Measurements from ENCODE around the gene KCTD18.

KCTD18 gene

DNA sequence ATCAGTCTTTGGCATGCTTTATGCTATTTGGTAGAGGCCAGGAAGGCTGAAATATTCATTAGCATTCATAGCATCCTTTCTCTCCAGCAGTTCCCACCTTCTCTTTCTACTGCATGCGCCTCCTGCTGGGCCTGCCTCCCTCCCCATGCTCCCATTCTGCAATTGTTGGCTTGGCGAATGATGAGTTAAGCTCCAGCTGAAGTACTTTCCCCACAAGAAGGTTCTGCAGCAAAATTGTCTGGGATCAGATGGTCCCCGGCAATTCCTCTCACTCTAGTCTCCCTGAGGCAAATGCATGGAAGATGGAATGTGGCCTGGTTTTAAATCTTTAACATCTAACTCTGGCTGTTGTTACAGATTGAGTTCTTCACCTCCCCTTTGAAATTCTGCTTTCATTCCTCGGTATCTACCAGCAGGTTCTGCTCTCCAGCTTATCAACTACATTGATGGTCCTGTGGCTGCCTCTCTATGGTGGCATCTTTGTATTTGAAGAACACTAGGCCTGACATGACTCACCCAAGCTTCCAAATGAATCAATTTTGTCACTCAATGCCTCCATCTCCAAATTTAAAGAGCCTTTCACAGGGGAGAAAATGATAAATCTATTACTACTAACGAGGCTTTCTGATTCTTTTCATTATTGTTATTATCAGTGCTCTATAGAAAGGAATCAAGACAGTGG lies 55.9 kb downstream of the KCTD18 start:
- DNase-seq = no peak

- DNase-seq = no peak
These were observed 56.6 kb downstream of the KCTD18 start for GRCh38 chr2:200453142-200453852.

- no peak for DNase-seq
These were observed 57.5 kb downstream of the KCTD18 start for GRCh38 chr2:200452377-200452776.

GRCh38 chr2:200451511-200451910 lies 58.4 kb downstream of the KCTD18 start:
- DNase-seq = no peak

DNA sequence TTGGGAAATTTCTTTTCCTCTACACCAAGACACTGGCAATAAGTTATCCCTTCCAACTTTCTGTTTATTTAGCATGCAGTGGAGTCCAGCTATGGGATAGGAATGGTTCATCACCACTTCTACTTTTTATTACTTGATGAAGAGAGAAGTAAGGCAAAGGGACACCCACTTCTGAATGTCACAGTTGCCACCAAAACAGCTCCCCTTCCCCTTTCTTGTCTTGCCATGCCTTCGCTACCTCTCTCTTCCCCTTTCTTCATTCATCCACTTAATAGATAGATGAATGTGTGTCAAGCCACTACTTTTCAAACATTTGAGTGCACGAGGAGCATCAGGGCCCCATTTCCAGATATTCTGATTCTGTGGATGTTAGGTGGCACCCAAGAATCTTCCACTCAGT lies 59.6 kb downstream of the KCTD18 start:
- DNase-seq = no peak

GRCh38 chr2:200449149-200449548 lies 60.7 kb downstream of the KCTD18 start:
- no peak for DNase-seq

DNA sequence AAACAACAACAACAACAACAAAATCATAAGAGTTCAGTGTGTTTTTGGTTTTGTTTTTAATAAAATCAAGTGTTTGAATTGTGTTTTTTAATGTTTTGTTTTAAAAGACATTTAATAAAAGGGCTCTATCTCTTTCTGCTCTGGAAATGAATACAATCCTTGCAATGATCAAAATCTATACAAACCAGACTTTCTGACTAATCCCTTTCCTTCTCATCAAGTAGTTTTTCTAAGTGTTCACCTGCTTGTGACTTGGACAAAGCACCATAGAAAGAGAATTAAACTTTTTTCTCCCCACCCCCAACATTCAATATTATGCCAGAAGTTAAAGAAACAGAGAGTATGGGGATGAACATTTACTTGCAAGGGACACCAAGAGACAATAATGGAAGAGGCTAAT lies 61.4 kb downstream of the KCTD18 start:
- no peak for DNase-seq

GRCh38 chr2:200447139-200447855 lies 62.6 kb downstream of the KCTD18 start:
- DNase-seq = no peak

- DNase-seq = no peak
These were observed 63.3 kb downstream of the KCTD18 start for GRCh38 chr2:200446612-200447011.

DNA sequence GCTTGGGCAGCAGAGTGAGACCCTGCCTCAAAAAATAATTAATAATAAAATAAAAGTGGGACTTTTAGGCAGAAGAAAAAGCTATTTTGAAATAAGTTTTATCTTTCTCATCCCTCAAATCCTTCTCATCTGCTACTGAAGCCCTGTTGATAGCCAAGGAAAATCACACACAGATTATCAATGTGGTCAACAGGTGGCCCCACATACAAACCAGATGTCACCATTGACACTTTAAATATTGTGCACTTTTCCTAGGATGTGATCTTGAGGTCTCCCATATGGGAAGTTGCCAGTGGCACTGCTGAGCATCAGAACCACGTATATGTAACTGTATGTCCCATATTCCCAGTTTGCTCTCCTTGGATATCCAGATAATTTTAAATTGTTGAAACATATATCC lies 64.6 kb downstream of the KCTD18 start:
- DNase-seq = no peak

DNA sequence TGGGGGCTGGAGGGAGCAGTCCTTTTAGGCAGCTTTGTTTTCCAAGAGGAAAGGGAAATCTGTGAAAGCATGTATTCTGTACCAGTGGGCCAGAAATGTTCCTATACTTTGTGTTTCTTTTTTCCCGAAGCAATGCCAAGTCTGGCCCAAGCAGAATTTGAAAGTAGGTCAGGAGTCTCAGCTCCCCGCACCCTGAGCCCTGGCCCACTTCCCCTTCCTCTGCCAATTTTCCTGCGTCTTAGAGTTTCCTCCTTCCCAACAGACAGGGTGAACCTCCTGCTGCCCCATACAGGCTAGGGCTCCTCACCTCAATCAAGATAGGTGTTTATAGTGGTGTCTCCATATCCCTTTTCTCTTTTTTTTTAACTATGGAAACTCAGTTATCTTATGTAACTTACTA lies 65.3 kb downstream of the KCTD18 start:
- DNase-seq = no peak

DNA sequence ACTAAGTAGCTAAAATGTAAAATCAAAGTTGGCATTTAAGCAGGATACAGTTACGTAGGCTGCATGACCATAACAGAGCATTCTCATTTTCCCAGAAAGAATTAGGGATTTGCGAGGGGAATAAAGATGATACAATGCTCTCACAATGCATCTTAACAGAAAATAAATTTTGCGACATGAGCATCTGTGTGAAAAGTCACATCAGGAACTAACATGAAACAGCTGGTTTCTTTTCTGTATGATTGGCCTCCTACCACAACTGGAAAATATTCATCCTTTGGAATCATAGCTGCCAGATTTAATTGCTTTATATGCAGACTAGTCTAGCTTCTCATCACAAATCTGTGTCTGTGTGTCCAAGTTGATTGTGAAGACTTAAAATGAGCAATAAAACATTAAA lies 66.0 kb downstream of the KCTD18 start:
- DNase-seq = no peak

- no peak for DNase-seq
These were observed 66.5 kb downstream of the KCTD18 start for GRCh38 chr2:200443376-200443775.

GRCh38 chr2:200442471-200442870 lies 67.4 kb downstream of the KCTD18 start:
- no peak for DNase-seq

- DNase-seq = no peak
These were observed 69.9 kb downstream of the KCTD18 start for GRCh38 chr2:200439981-200440380.
